ENCODE results near the gene KRTAP2-4.

GRCh38 chr17:41049110-41049509 lies 16.6 kb downstream of the KRTAP2-4 start:
- TF ChIP-seq YY1 (IDR thresholded peaks at IDR 0.05; ENCODE audit: insufficient read depth, insufficient read length) = no peak
- no peak for TF ChIP-seq ZNF274 (IDR thresholded peaks at IDR 0.05; ENCODE audit: low read depth, low read length)
- no peak for TF ChIP-seq SUZ12 (IDR thresholded peaks at IDR 0.05; ENCODE audit: extremely low read depth, insufficient read depth, insufficient read length)

All from NT2/D1 (cell line).